GM12878 (cell line): ENCODE data around the gene TTC9C. TPM values are rescaled to one million over a fixed set of nuclear protein-coding genes. Genes with fewer than 3 reads are reported as not detected.

ENCODE experiments used
- ATAC-seq: fragments of 200-7000 bp; cut with Tn5 transposase; 3 replicates; pipeline ENCODE4 v1.9.1; 2020; ENCODE audit warnings: mild to moderate bottlenecking, moderate library complexity
- BruUV-seq: library from RNA; stranded (reverse); fragments of 400-500 nt; replicated peaks from 2 replicates; lab custom pipeline; 2021; lab: Mats Ljungman, UMichigan
- CTCF ChIA-PET: fragments of 300-600 bp; sonication (Branson Sonifier 250); formaldehyde crosslinking; extraction: SDS; loops from one replicate; lab custom pipeline; 2021; ENCODE audit warnings: inconsistent platforms; lab: Yijun Ruan, JAX
- POLR2A ChIA-PET: fragments of 350-600 bp; formaldehyde crosslinking; extraction: SDS; loops from one replicate; lab custom pipeline; 2021; ENCODE audit warnings: inconsistent platforms; lab: Charles Lee
- RAD21 ChIA-PET: fragments of 300-600 bp; sonication (Branson Sonifier 250); formaldehyde crosslinking; loops from one replicate; lab custom pipeline; 2023; ENCODE audit warnings: antibody characterized with exemption; ENCODE audit not compliant: unreplicated experiment; lab: Charles Lee
- SMC1A ChIA-PET: fragments of 300-600 bp; sonication (Branson Sonifier 250); formaldehyde crosslinking; loops from one replicate; lab custom pipeline; 2023; ENCODE audit not compliant: unreplicated experiment, uncharacterized antibody; lab: Charles Lee
- DNase-seq: peaks from one replicate; pipeline ENCODE4 v3.0.0-alpha.2; 2011; ENCODE audit warnings: low read depth, low spot score
- FAIRE-seq: peaks from 3 replicates; lab custom pipeline; 2011; peaks lifted over from hg19 to GRCh38; lab: Jason Lieb, UNC
- H2AFZ ChIP-seq: 2 replicates; pipeline ENCODE4 v1.6.0; 2011; ENCODE audit warnings: low read depth, low read length, control low read depth; ENCODE audit not compliant: control insufficient read depth
- H3K27ac ChIP-seq: 2 replicates; pipeline ENCODE4 v1.5.1; 2011; ENCODE audit warnings: control low read depth; ENCODE audit not compliant: control insufficient read depth, insufficient read depth
- H3K27me3 ChIP-seq, 2 experiments: replicated peaks in 1 of 2; 2 replicates each; pipeline versions ENCODE4 v1.6.0 to v1.6.1; 2011; ENCODE audit warnings: low read length in 1 of 2; ENCODE audit not compliant: control insufficient read depth in 2 of 2, insufficient read depth in 2 of 2
- H3K36me3 ChIP-seq, 2 experiments: 2 replicates each; pipeline ENCODE4 v1.5.1; 2011; ENCODE audit warnings: low read length in 1 of 2; ENCODE audit not compliant: control insufficient read depth in 2 of 2, insufficient read depth in 2 of 2
- H3K4me1 ChIP-seq: 2 replicates; pipeline ENCODE4 v1.6.1; 2011; ENCODE audit warnings: mild to moderate bottlenecking, low read length, moderate library complexity, mixed read lengths; ENCODE audit not compliant: control insufficient read depth, insufficient read depth
- H3K4me2 ChIP-seq: 2 replicates; pipeline ENCODE4 v1.6.0; 2011; ENCODE audit warnings: control low read depth; ENCODE audit not compliant: control insufficient read depth, insufficient read depth
- H3K4me3 ChIP-seq: fragments of 200-600 bp; sonication (generic); 2 replicates; pipeline ENCODE4 v1.5.1; 2016
- H3K79me2 ChIP-seq: 2 replicates; pipeline ENCODE4 v1.6.0; 2011; ENCODE audit warnings: low read length; ENCODE audit not compliant: control insufficient read depth, insufficient read depth
- H3K9ac ChIP-seq: 2 replicates; pipeline ENCODE4 v1.8.0; 2011; ENCODE audit warnings: low read length, control low read depth, mixed read lengths; ENCODE audit not compliant: control insufficient read depth, insufficient read depth
- H3K9me3 ChIP-seq: replicated peaks from 3 replicates; pipeline ENCODE4 v1.5.1; 2011; ENCODE audit warnings: mild to moderate bottlenecking, low read length; ENCODE audit not compliant: control insufficient read depth, insufficient read depth
- H4K20me1 ChIP-seq: 2 replicates; pipeline ENCODE4 v1.6.0; 2011; ENCODE audit not compliant: control insufficient read depth, insufficient read depth
- ATF3 ChIP-seq: IDR thresholded peaks from 2 replicates; pipeline ENCODE4 v1.6.1; 2011; ENCODE audit warnings: low read depth, mild to moderate bottlenecking, low read length, moderate library complexity, borderline replicate concordance; ENCODE audit errors: extremely low read depth
- ATF7 ChIP-seq: fragments of 450-650 bp; IDR thresholded peaks from 2 replicates; pipeline ENCODE4 v1.6.1; 2016; ENCODE audit warnings: low read depth, mild to moderate bottlenecking
- CUX1 ChIP-seq: IDR thresholded peaks from 2 replicates; pipeline ENCODE4 v1.6.1; 2012; ENCODE audit warnings: improper control_type of control experiment, low read depth, low read length; ENCODE audit not compliant: insufficient replicate concordance
- EED ChIP-seq: sonication (generic); IDR thresholded peaks from 2 replicates; pipeline ENCODE4 v1.6.1; 2016; ENCODE audit warnings: antibody characterized with exemption, low read depth
- IKZF1 ChIP-seq: fragments of 450-650 bp; conservative IDR thresholded peaks from 2 replicates; pipeline ENCODE4 v1.6.1; 2017; ENCODE audit warnings: antibody characterized with exemption, mild to moderate bottlenecking
- IKZF2 ChIP-seq, 2 experiments: fragments of 450-650 bp; IDR thresholded peaks; 2 replicates each; pipeline ENCODE4 v1.6.1; 2017; ENCODE audit warnings: mild to moderate bottlenecking in 2 of 2, moderate library complexity in 2 of 2
- JUND ChIP-seq: IDR thresholded peaks from 2 replicates; pipeline ENCODE4 v1.6.1; 2012; ENCODE audit warnings: low read depth, mild to moderate bottlenecking, low read length, improper control_type of control experiment, moderate library complexity
- MEF2A ChIP-seq: IDR thresholded peaks from 2 replicates; pipeline ENCODE4 v1.6.1; 2011; ENCODE audit warnings: low read depth, mild to moderate bottlenecking, low read length, moderate library complexity; ENCODE audit not compliant: insufficient read depth
- PKNOX1 ChIP-seq: fragments of 450-650 bp; IDR thresholded peaks from 2 replicates; pipeline ENCODE4 v1.6.1; 2016; ENCODE audit warnings: mild to moderate bottlenecking
- RB1 ChIP-seq: fragments of 450-650 bp; formaldehyde crosslinking; IDR thresholded peaks from 2 replicates; pipeline ENCODE4 v1.6.1; 2017; ENCODE audit warnings: mild to moderate bottlenecking, borderline replicate concordance
- RELA ChIP-seq: fragments of 450-650 bp; IDR thresholded peaks from 2 replicates; pipeline ENCODE4 v1.8.0; 2014; ENCODE audit warnings: borderline replicate concordance; ENCODE audit not compliant: partially characterized antibody
- SIN3A ChIP-seq: IDR thresholded peaks from 2 replicates; pipeline ENCODE4 v1.6.1; 2012; ENCODE audit warnings: low read depth, low read length, improper control_type of control experiment
- SMC3 ChIP-seq: IDR thresholded peaks from 2 replicates; pipeline ENCODE4 v1.6.1; 2011; ENCODE audit warnings: low read length, improper control_type of control experiment, borderline replicate concordance
- ZNF384 ChIP-seq: IDR thresholded peaks from 2 replicates; pipeline ENCODE4 v1.6.1; 2012; ENCODE audit warnings: low read depth, mild to moderate bottlenecking, low read length, improper control_type of control experiment, borderline replicate concordance
- WGBS: methylation state at CpG from one replicate; pipeline ENCODE4 v1.1.6; 2016; ENCODE audit warnings: low lambda C conversion rate; ENCODE audit not compliant: insufficient replicate concordance, insufficient coverage; ENCODE audit errors: missing lambda C conversion rate; 5-methylcytosine and 5-hydroxymethylcytosine counted together
- in situ Hi-C: fragments of 300-500 bp; cut with MboI; formaldehyde crosslinking; loops from 9 replicates; pipeline ENCODE4 v1.14.3; 2018; ENCODE audit warnings: mixed read lengths
- intact Hi-C: fragments of 100-400 bp; cut with micrococcal nuclease; formaldehyde crosslinking; loops from one replicate; pipeline ENCODE4 v1.14.2; 2022; ENCODE audit not compliant: unreplicated experiment
- polyA plus RNA-seq, 11 experiments: library from polyadenylated mRNA; depleted of rRNA in 4 of 11; unstranded in 6 of 11; stranded (reverse) in 5 of 11; fragments of >200 nt; fragmentation: Nextera tagmentation in 4 of 11; fragmentation: Illumina TruSeq in 1 of 11; extraction: Ambion mirVana in 4 of 11; extraction: Trizol in 1 of 11; gene quantifications; 1 replicate in 1 of 11; 2 replicates in 10 of 11; pipeline versions ENCODE4 v1.2.1 to v1.2.3, GENCODE V29; 2011 to 2016; ENCODE audit warnings: inconsistent platforms in 2 of 11, missing spikeins in 2 of 11, low read depth in 1 of 11
- total RNA-seq, 4 experiments: library from RNA; depleted of rRNA in 3 of 4; stranded (reverse); fragments of >200 nt in 3 of 4; fragmentation: Illumina TruSeq in 1 of 4; extraction: Trizol in 1 of 4; gene quantifications; 2 replicates each; pipeline versions ENCODE4 v1.2.1 to v1.2.3, GENCODE V29; 2013 to 2021

The TTC9C gene
- total and polyA plus RNA-seq, 10 of the 15 experiments (the other 5 are each of a cell fraction or from before 2014, with no cell fraction given), result 42.0 to 72.3 (median 50.4) TPM

GRCh38 chr11:62713343-62713742 is 14.9 kb upstream of the TTC9C start:
- H3K9ac ChIP-seq, result no peak overlapping the region
- POLR2A ChIA-PET, result interaction anchor here (0.6 to 5.5 kb wide), 3 partner anchors 13 to 118 kb away, joined by 3 to 40 read pairs (median 4); partner anchors contain the start of genes HNRNPUL2, STX5, TAF6L and TTC9C

More at GRCh38 chr11:62713343-62713742, 14.9 kb upstream of the TTC9C start:
- no peak overlapping the region for H2AFZ ChIP-seq
- 97% methylated on average over 2 of the region's 2 CpGs for WGBS
- peaks cover 3% of the 10 kb centered on the region; the same call in 1 of the 2 replicates for H3K79me2 ChIP-seq
- intact Hi-C loops, result no loop called here
- DNase-seq (no peak), FAIRE-seq (no peak), ATAC-seq (no peak)
- peaks cover 31 to 42% of the 10 kb centered on the region in 2 experiments for H3K36me3 ChIP-seq
- ChIA-PET RAD21 (no interaction called here), CTCF (interaction anchor here (1.2 kb wide), 1 partner anchor 73 kb away, joined by 3 read pairs; no protein-coding TSS in a partner anchor), SMC1A (interaction anchor here (1.9 kb wide), 1 partner anchor 10 kb away, joined by 7 read pairs; no protein-coding TSS in a partner anchor)
- no TSS peak for BruUV-seq
- peaks cover 22% of the 10 kb centered on the region for H3K4me1 ChIP-seq
- H3K27me3 ChIP-seq, result no peaks in the 10 kb centered on the region
- in situ Hi-C loops, result no loop called here
- no peaks in the 10 kb centered on the region for H4K20me1 ChIP-seq
- H3K9me3 ChIP-seq, result no peaks in the 10 kb centered on the region
- H3K4me2 ChIP-seq, result no peak overlapping the region; the same call in 1 of the 2 replicates
- TF ChIP-seq IKZF2 (IDR thresholded peaks at IDR 0.05) (no peak), ATF3 (no peak), SIN3A (no peak), RB1 (no peak), ATF7 (no peak), CUX1 (no peak), EED (no peak), ZNF384 (no peak), MEF2A (no peak), PKNOX1 (no peak), IKZF1 (no peak), SMC3 (no peak), RELA (no peak), JUND (no peak)
- H3K4me3 ChIP-seq, result 0 out of 2 replicates have a peak overlapping the region, but pooled peaks have one; percentile 13
- no peak overlapping the region for H3K27ac ChIP-seq
